K562 (cell line): ENCODE measurements around the gene KAZN. TPM values are rescaled to one million over a fixed set of nuclear protein-coding genes. Genes with fewer than 3 reads are reported as not detected.

Experiments
- CEBPB ChIP-seq: fragments of 450-650 bp; IDR thresholded peaks from 2 replicates; pipeline ENCODE4 v1.6.1; 2016; ENCODE audit warnings: missing genetic modification characterization, missing compliant biosample characterization
- CEBPG ChIP-seq, 3 experiments: fragments of 200-800 bp in 1 of 3; sonication (Bioruptor generic) in 1 of 3; sonication (generic) in 1 of 3; formaldehyde crosslinking in 1 of 3; IDR thresholded peaks in 2 of 3; conservative IDR thresholded peaks in 1 of 3; 2 replicates each; pipeline versions ENCODE4 v1.6.1 to v1.8.0; 2016 to 2022; ENCODE audit warnings: missing compliant biosample characterization in 2 of 3, missing genetic modification characterization in 2 of 3, mild to moderate bottlenecking in 1 of 3, missing genetic modification reagents in 1 of 3
- JUND ChIP-seq, 2 experiments: IDR thresholded peaks; 2 replicates in 1 of 2; 3 replicates in 1 of 2; pipeline ENCODE4 v1.6.1; 2011; ENCODE audit warnings: borderline replicate concordance in 2 of 2, low read depth in 2 of 2, low read length in 2 of 2, improper control_type of control experiment in 1 of 2, missing biosample characterization in 1 of 2, missing genetic modification characterization in 1 of 2, missing genetic modification reagents in 1 of 2
- MGA ChIP-seq: fragments of 450-650 bp; IDR thresholded peaks from 2 replicates; pipeline ENCODE4 v1.6.1; 2016; ENCODE audit warnings: mild to moderate bottlenecking, moderate library complexity
- NFE2L1 ChIP-seq: fragments of 450-650 bp; IDR thresholded peaks from 2 replicates; pipeline ENCODE4 v1.6.1; 2016; ENCODE audit warnings: missing genetic modification characterization, low read depth, mild to moderate bottlenecking, missing compliant biosample characterization, moderate library complexity, borderline replicate concordance
- NRF1 ChIP-seq, 2 experiments: fragments of 450-650 bp; IDR thresholded peaks in 1 of 2; conservative IDR thresholded peaks in 1 of 2; 2 replicates each; pipeline ENCODE4 v1.6.1; 2014; ENCODE audit warnings: mild to moderate bottlenecking in 2 of 2
- TCFL5 ChIP-seq: fragments of 250-450 bp; sonication (Bioruptor Pico); conservative IDR thresholded peaks from 2 replicates; pipeline ENCODE4 v1.6.1; 2021; ENCODE audit warnings: mild to moderate bottlenecking, moderate library complexity, matching md5 sums
- TSC22D4 ChIP-seq: fragments of 450-650 bp; IDR thresholded peaks from 2 replicates; pipeline ENCODE4 v1.6.1; 2016; ENCODE audit warnings: missing genetic modification characterization, missing biosample characterization, control low read depth
- XRCC5 ChIP-seq: fragments of 200-400 bp; formaldehyde crosslinking; IDR thresholded peaks from 2 replicates; pipeline ENCODE4 v1.6.1; 2017; ENCODE audit warnings: low read depth, mild to moderate bottlenecking, low read length
- ZBTB12 ChIP-seq: fragments of 250-450 bp; sonication (Bioruptor Pico); IDR thresholded peaks from 2 replicates; pipeline ENCODE4 v1.4.0; 2020
- polyA plus RNA-seq, 8 experiments: library from polyadenylated mRNA; depleted of rRNA in 4 of 8; stranded (reverse) in 5 of 8; unstranded in 3 of 8; fragments of >200 nt; fragmentation: Nextera tagmentation in 2 of 8; fragmentation: Illumina TruSeq in 1 of 8; extraction: Ambion mirVana in 2 of 8; extraction: Trizol in 1 of 8; gene quantifications; 2 replicates each; pipeline versions ENCODE4 v1.2.1 to v1.2.3, GENCODE V29; 2011 to 2014; ENCODE audit warnings: inconsistent platforms in 1 of 8, missing spikeins in 1 of 8
- total RNA-seq, 7 experiments: library from RNA; depleted of rRNA in 6 of 7; stranded (reverse); fragments of >200 nt in 6 of 7; fragmentation: Illumina TruSeq in 2 of 7; extraction: Trizol in 2 of 7; gene quantifications; 2 replicates each; pipeline versions ENCODE4 v1.2.1 to v1.2.3, GENCODE V29; 2011 to 2021; ENCODE audit warnings: low replicate concordance in 1 of 7

Gene KAZN
- total and polyA plus RNA-seq, 9 of the 15 experiments (the other 6 are each of a cell fraction or from before 2014, with no cell fraction given) = 2.1 to 21.6 (median 5.4) TPM

GRCh38 chr1:15017120-15017519, 418.6 kb downstream of the KAZN start (continued):
- TF ChIP-seq XRCC5 = no peak
- no peak for TF ChIP-seq JUND (IDR thresholded peaks at IDR 0.05; ENCODE audit: borderline replicate concordance, low read depth, low read length)
- TF ChIP-seq JUND (tag; IDR thresholded peaks at IDR 0.05; ENCODE audit: borderline replicate concordance, low read depth, low read length) = no peak
- peak; percentile 98 for TF ChIP-seq CEBPB (tag)
- no peak for TF ChIP-seq TCFL5 (CRISPR knock-in tag)
- TF ChIP-seq ZBTB12 = no peak
- TF ChIP-seq MGA = no peak
- no peak for TF ChIP-seq TSC22D4 (tag)
- no peak for TF ChIP-seq NFE2L1 (tag)
- peak; percentile 85 for TF ChIP-seq CEBPG (CRISPR knock-in tag; IDR thresholded peaks at IDR 0.05)
- peak; percentile 81 to 88 for TF ChIP-seq CEBPG (tag; conservative IDR thresholded peaks at IDR 0.05 in 1 of 2, IDR thresholded peaks at IDR 0.05 in 1 of 2)
- peak in 1 of 2 experiments; percentile 36; a peak in 2 of 4 replicates for TF ChIP-seq NRF1 (conservative IDR thresholded peaks at IDR 0.05 in 1 of 2, IDR thresholded peaks at IDR 0.05 in 1 of 2)
- TF ChIP-seq, all 486 proteins: peak for 8
